ENCODE data around the gene DUOXA1.

DNA sequence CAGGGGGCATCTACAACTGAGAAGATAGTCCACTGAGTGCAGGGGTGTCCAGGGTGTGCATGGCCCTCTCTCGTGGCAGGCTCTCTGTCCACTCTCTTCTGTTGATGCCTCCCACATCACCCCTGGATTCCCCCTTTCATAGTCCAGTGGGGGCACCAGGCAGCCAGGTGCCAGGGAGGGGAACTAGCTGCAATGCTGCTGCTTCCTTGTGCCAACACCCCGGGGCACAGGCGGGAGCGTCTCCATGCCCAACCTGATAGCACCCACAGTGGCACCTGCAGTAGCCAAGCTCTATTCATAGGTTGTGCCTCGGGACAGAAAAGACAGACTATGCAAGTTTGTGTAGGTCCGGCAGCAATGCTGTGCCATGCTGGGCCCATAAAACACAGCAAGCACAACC is 27.5 kb downstream of the DUOXA1 start:
- TF ChIP-seq CTCF (IDR thresholded peaks at IDR 0.05) (no peak), POLR2A (IDR thresholded peaks at IDR 0.05) (no peak), EP300 (IDR thresholded peaks at IDR 0.05) (no peak)

Data from ovary (tissue), 3 donors.